ENCODE data around the gene WWC2.

Gene WWC2

GRCh38 chr4:183098723-183099536 lies at the start of gene WWC2:
Gene WWC2 (plus strand): TSS chr4:183099257. CDS start chr4:183099492, 235 bp downstream.
- peak; percentile 88 for DNase-seq

- no peak for DNase-seq
Measured at GRCh38 chr4:183053681-183054080, 45.4 kb upstream of the WWC2 start.

- no peak for DNase-seq
Measured at GRCh38 chr4:183057255-183057654, 41.8 kb upstream of the WWC2 start.

- no peak for DNase-seq
Measured at GRCh38 chr4:183059797-183060196, 39.3 kb upstream of the WWC2 start.

GRCh38 chr4:183068502-183068901 lies 30.6 kb upstream of the WWC2 start:
- no peak for DNase-seq

GRCh38 chr4:183071222-183071621 lies 27.8 kb upstream of the WWC2 start:
- DNase-seq, result no peak

- no peak for DNase-seq
Measured at GRCh38 chr4:183072176-183072575, 26.9 kb upstream of the WWC2 start.

GRCh38 chr4:183073838-183074145 lies 25.3 kb upstream of the WWC2 start:
- no peak for DNase-seq

GRCh38 chr4:183074288-183074990 lies 24.6 kb upstream of the WWC2 start:
- no peak for DNase-seq

GRCh38 chr4:183078634-183079033 lies 20.4 kb upstream of the WWC2 start:
- DNase-seq, result no peak

- no peak for DNase-seq
Measured at GRCh38 chr4:183080372-183081115, 18.5 kb upstream of the WWC2 start.

GRCh38 chr4:183081116-183081469 lies 18.0 kb upstream of the WWC2 start:
- DNase-seq, result no peak

- DNase-seq, result no peak
Measured at GRCh38 chr4:183082053-183082452, 17.0 kb upstream of the WWC2 start.

GRCh38 chr4:183094393-183095198 lies 4.5 kb upstream of the WWC2 start:
- no peak for DNase-seq

GRCh38 chr4:183095199-183095512 lies 3.9 kb upstream of the WWC2 start:
- no peak for DNase-seq

- no peak for DNase-seq
Measured at GRCh38 chr4:183096276-183096965, 2.6 kb upstream of the WWC2 start.

- peak; percentile 25 for DNase-seq
Measured at GRCh38 chr4:183097231-183098018, 1.6 kb upstream of the WWC2 start.

GRCh38 chr4:183098019-183098722 lies 886 bp upstream of the WWC2 start:
- DNase-seq, result no peak

- peak; percentile 30 for DNase-seq
Measured at GRCh38 chr4:183099537-183100297, 660 bp downstream of the WWC2 start.

GRCh38 chr4:183100298-183100599 lies 1.2 kb downstream of the WWC2 start:
- DNase-seq, result no peak

- no peak for DNase-seq
Measured at GRCh38 chr4:183100827-183101226, 1.8 kb downstream of the WWC2 start.
